Esophagus squamous epithelium (tissue), 5 donors: ENCODE measurements around the gene ARRDC3. TPM values are rescaled to one million over a fixed set of nuclear protein-coding genes. Genes with fewer than 3 reads are reported as not detected.
"Not testable (repeated sequence)": the region's sequence is repeated elsewhere in the genome, so short reads cannot be mapped to it uniquely, and the experiment has no call there.

Experiments used
- DNase-seq: peaks from one replicate; lab custom pipeline; 2025; lab: John Stamatoyannopoulos, UW
- H3K27ac ChIP-seq, 4 donors: fragments of 200-600 bp; sonication (generic); one replicate each; pipeline ENCODE4 v1.5.1; 2016 to 2019; ENCODE audit warnings: mild to moderate bottlenecking in 1 of 4
- H3K27me3 ChIP-seq, 4 donors: fragments of 200-600 bp; sonication (generic); 1 replicate in 3 of 4; 2 replicates in 1 of 4; pipeline versions ENCODE4 v1.5.1 to v1.6.0; 2017 to 2021; ENCODE audit warnings: antibody characterized with exemption in 1 of 4
- H3K36me3 ChIP-seq, 3 donors: fragments of 200-600 bp; sonication (generic); one replicate each; pipeline ENCODE4 v1.5.1; 2016 to 2019
- H3K4me1 ChIP-seq, 3 donors: fragments of 200-600 bp; sonication (generic); one replicate each; pipeline ENCODE4 v1.5.1; 2017 to 2019
- H3K4me3 ChIP-seq, 4 donors: fragments of 200-600 bp; sonication (generic); 1 replicate in 3 of 4; 2 replicates in 1 of 4; pipeline ENCODE4 v1.5.1; 2016 to 2019; ENCODE audit warnings: mild to moderate bottlenecking in 2 of 4, moderate library complexity in 1 of 4
- H3K9me3 ChIP-seq, 3 donors: fragments of 200-600 bp; sonication (generic); one replicate each; pipeline ENCODE4 v1.5.1; 2016 to 2019
- POLR2A ChIP-seq, 4 donors: fragments of 450-650 bp; IDR thresholded peaks; one replicate each; pipeline ENCODE4 v1.6.1; 2017; ENCODE audit warnings: antibody characterized with exemption in 4 of 4, mild to moderate bottlenecking in 4 of 4, moderate library complexity in 3 of 4
- WGBS, 2 donors: methylation state at CpG; one replicate each; pipeline ENCODE4 v1.1.5; 2018; 5-methylcytosine and 5-hydroxymethylcytosine counted together
- intact Hi-C: fragments of 100-400 bp; cut with DNase I; formaldehyde crosslinking; loops from one replicate; pipeline ENCODE4 v1.15.0; 2022
- total RNA-seq, 4 donors: library from RNA; depleted of rRNA; stranded (reverse); fragments of >200 nt; gene quantifications; one replicate each; pipeline ENCODE4 v1.1.0, GENCODE V29; 2016
- TF ChIP-seq, protein P1 (sequence below), 6 experiments: fragments of 450-650 bp in 4 of 6; fragments of 200-600 bp in 2 of 6; sonication (generic) in 2 of 6; IDR thresholded peaks; one replicate each; pipeline ENCODE4 v1.5.1; 2016 to 2019; ENCODE audit warnings: antibody characterized with exemption in 6 of 6, mild to moderate bottlenecking in 4 of 6, moderate library complexity in 4 of 6
- donor health status: DM: yes; HTN: yes; CAD: no.

Gene ARRDC3
- total RNA-seq, 4 donors from 2014 or later = 35.4 to 64.8 (median 54.7) TPM

DNA sequence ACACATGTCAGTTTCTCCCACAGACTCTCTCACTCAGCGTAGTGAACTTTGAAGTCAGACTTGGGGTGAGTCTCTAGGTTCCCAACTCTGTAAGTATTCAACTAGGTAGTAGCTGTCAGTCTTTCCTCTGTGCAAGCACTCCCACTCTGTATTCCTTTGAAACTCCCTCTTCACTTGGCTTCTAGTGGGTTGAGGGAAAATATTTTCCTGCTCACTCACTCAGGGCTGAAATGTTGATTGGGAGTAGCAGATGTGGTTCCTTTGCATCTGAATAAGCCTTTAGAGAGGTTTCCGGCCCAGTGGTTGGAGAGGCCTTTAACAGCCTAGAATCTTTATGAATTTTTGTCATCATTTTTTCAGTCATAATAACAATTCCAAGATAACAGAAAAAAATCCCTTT is 18.1 kb upstream of the ARRDC3 start:
- H3K4me3 ChIP-seq = no peak overlapping the region
- H3K4me1 ChIP-seq = no peaks in the 10 kb centered on the region
- H3K9me3 ChIP-seq = no peaks in the 10 kb centered on the region
- no peak for DNase-seq
- 89 to 96% methylated on average over 2 of the region's 2 CpGs for WGBS, 2 donors
- no peak for TF ChIP-seq POLR2A (IDR thresholded peaks at IDR 0.05)
- TF ChIP-seq, protein P1, sequence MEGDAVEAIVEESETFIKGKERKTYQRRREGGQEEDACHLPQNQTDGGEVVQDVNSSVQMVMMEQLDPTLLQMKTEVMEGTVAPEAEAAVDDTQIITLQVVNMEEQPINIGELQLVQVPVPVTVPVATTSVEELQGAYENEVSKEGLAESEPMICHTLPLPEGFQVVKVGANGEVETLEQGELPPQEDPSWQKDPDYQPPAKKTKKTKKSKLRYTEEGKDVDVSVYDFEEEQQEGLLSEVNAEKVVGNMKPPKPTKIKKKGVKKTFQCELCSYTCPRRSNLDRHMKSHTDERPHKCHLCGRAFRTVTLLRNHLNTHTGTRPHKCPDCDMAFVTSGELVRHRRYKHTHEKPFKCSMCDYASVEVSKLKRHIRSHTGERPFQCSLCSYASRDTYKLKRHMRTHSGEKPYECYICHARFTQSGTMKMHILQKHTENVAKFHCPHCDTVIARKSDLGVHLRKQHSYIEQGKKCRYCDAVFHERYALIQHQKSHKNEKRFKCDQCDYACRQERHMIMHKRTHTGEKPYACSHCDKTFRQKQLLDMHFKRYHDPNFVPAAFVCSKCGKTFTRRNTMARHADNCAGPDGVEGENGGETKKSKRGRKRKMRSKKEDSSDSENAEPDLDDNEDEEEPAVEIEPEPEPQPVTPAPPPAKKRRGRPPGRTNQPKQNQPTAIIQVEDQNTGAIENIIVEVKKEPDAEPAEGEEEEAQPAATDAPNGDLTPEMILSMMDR (IDR thresholded peaks at IDR 0.05) = no peak
- no peak overlapping the region for H3K27ac ChIP-seq
- H3K36me3 ChIP-seq = no peaks in the 10 kb centered on the region
- intact Hi-C loops = no loop called here
- no peaks in the 10 kb centered on the region for H3K27me3 ChIP-seq

DNA sequence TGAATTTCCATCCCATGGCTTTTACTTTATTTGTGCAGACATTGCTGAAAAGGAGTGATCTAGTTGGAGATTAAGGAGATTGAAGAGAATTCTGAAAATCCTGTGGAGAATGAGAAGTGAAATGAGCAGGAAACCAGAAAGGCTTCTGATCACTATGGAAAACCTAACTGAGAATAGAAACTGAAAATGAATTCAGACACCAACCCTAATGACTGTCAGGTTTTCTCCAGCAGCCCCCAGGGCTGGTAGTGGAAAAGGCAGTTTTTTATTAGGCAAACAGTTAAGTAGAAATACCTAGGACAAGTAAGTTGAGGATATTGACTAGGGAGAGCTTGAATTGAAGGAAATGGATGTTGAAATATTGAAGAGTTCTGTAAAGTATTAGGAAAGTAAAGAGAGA is 14.7 kb upstream of the ARRDC3 start:
- H3K9me3 ChIP-seq = no peaks in the 10 kb centered on the region
- no peak for DNase-seq
- no peaks in the 10 kb centered on the region for H3K36me3 ChIP-seq
- no peak for TF ChIP-seq POLR2A (IDR thresholded peaks at IDR 0.05)
- TF ChIP-seq, protein P1 (IDR thresholded peaks at IDR 0.05) = no peak
- no peak overlapping the region for H3K4me3 ChIP-seq
- H3K27ac ChIP-seq = no peak overlapping the region
- intact Hi-C loops = loop anchor here (10.0 kb wide), 1 partner anchor 533 kb away; no protein-coding TSS in a partner anchor
- H3K4me1 ChIP-seq = no peaks in the 10 kb centered on the region
- H3K27me3 ChIP-seq = no peaks in the 10 kb centered on the region

DNA sequence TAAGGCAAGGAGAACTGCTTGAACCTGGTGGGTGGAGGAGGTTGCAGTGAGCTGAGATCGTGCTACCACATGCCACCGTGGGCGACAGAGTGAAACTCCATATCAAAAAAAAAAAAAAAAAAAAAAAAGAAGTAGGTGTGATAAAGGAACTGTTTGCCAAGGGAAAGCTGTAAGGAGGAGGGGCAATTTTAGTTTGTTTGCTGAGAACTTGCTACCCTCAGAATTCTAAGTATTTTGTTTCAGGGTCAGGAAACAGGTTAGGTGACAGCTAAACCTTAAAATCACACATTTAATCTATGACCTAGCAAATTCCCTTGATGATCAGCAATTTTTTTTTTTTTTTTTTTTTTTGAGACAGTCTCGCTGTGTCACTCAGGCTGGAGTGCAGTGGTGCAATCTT is 7.2 kb upstream of the ARRDC3 start:
- Histone ChIP-seq H3K36me3 (no peaks in the 10 kb centered on the region), H3K27ac (no peak overlapping the region), H3K4me1 (no peaks in the 10 kb centered on the region), H3K4me3 (no peak overlapping the region), H3K27me3 (no peaks in the 10 kb centered on the region), H3K9me3 (no peaks in the 10 kb centered on the region)
- TF ChIP-seq POLR2A (IDR thresholded peaks at IDR 0.05) = no peak
- TF ChIP-seq, protein P1 (IDR thresholded peaks at IDR 0.05) = no peak
- 44 to 52% methylated on average over 4 of the region's 4 CpGs for WGBS, 2 donors
- no peak for DNase-seq
- intact Hi-C loops = loop anchor here (10.0 kb wide), 1 partner anchor 525 kb away; no protein-coding TSS in a partner anchor

DNA sequence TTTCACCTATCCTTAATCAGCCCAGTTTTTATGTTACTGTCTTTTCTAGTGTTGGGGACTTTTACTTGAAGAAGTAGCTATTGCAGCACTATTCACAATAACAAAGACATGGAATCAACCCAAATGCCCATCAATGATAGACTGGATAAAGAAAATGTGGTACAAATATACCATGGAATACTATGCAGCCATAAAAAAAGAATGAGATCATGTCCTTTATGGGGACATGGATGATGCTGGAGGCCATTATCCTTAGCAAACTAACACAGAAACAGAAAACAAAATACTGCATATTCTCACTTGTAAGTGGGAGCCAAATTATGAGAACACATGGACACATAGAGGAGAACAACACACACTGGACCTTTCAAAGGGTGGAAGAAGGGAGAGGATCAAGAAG is 6.4 kb upstream of the ARRDC3 start:
- not testable (repeated sequence) for H3K27me3 ChIP-seq, H3K27ac ChIP-seq, H3K9me3 ChIP-seq, H3K4me1 ChIP-seq, DNase-seq, H3K36me3 ChIP-seq, H3K4me3 ChIP-seq
- intact Hi-C loops = loop anchor here (5.0 to 10.0 kb wide), 3 partner anchors 162 to 455 kb away; no protein-coding TSS in a partner anchor

DNA sequence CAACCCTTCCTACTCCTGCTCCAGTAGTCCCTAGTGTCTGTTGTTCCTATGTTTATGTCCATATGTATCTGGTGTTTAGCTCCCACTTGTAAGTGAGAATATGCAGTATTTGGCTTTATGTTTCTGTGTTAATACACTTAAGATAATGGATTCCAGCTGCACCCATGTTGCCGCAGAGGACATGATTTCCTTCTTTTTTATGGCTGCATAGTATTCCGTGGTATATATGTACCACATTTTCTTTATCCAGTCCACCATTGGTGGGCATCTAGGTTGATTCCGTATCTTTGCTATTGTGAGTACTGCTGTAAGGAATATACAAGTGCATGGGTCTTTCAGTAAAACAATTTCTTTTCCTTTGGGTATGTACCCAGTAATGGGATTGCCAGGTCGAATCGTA is 5.2 kb upstream of the ARRDC3 start:
- Histone ChIP-seq H3K27ac (no peak overlapping the region), H3K4me3 (no peak overlapping the region)

More for the DNA sequence above, 5.2 kb upstream of the ARRDC3 start:
- TF ChIP-seq, protein P1 (IDR thresholded peaks at IDR 0.05) = no peak
- no peak for TF ChIP-seq POLR2A (IDR thresholded peaks at IDR 0.05)
- H3K36me3 ChIP-seq = no peaks in the 10 kb centered on the region
- DNase-seq = no peak
- intact Hi-C loops = loop anchor here (5.0 to 10.0 kb wide), 3 partner anchors 161 to 454 kb away; no protein-coding TSS in a partner anchor
- 91 to 95% methylated on average over 5 of the region's 5 CpGs for whole genome bisulfite sequencing, 2 donors
- H3K27me3 ChIP-seq = no peaks in the 10 kb centered on the region
- peaks cover 8 to 15% (median 8%) of the 10 kb centered on the region in 3 donors for H3K4me1 ChIP-seq
- no peaks in the 10 kb centered on the region for H3K9me3 ChIP-seq
